8988T (cell line): ENCODE results near the gene PRKAR1A.
"Not testable (repeated sequence)": the region's sequence is repeated elsewhere in the genome, so short reads cannot be mapped to it uniquely, and the experiment has no call there.

Experiments used
- DNase-seq: peaks from one replicate; pipeline ENCODE4 v3.0.0; 2011

Gene PRKAR1A

GRCh38 chr17:68512247-68512959 is at the start of gene PRKAR1A:
TSS of gene PRKAR1A (plus strand) at chr17:68512430. CDS start at chr17:68515400, 2,970 bp downstream.
- peak; percentile 79 for DNase-seq

DNA sequence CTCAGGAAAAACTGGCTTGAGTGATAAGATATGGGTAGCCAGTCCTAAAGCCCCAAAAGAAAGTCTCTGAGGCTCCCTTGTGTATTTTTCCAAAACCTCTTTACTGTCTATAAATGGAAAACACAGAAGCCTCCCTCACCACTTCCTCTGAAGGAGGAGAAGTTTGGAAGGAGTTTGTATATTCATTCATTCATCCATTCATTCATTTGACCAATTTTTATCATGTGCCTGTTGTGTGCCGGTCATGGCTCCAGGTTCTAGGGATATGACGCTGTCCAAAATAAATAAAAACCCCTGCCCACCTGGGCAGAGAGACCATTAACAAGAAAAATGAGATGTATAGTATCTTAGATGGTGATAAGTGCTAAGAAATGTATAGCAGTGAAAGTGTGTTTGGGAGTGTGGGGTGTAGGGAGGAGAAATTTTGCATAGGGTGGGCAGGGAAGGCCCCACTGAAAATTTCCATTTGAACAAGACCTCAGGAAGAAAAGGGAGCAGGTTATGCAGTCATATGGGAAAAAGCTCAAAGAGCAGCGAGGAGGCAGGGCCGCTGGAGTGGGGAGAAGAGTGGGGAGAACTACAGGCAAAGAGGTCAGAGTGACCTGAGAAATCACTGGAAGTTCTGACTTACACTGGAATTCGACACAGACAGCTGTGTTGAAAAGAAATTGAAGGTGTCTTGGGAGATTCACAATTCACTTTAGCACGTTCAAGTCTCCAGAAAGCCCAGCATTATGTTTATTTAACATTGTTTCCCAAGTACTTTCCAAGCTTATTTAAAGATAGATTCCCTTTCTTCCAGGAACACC is 48.8 kb upstream of the PRKAR1A start:
- DNase-seq: no peak

DNA sequence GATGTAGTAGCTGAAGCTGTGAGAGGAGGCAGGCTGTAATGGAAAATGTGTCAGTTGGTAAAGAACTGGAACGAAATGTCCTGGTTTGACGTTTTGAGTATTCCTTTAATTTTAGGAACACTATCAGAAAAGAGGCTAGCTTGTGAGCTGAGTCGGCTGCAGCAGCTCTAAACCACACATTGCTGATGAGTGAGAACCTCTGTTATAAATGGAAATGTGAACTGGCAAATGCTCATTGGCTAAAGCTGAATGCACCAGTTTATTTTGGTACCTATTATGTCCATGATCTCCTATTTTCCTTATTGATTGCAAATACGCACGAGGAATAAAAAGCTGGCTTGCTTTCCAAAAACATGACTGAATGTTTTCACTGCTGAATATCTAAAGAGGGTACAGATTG is 43.9 kb upstream of the PRKAR1A start:
- DNase-seq: no peak

DNA sequence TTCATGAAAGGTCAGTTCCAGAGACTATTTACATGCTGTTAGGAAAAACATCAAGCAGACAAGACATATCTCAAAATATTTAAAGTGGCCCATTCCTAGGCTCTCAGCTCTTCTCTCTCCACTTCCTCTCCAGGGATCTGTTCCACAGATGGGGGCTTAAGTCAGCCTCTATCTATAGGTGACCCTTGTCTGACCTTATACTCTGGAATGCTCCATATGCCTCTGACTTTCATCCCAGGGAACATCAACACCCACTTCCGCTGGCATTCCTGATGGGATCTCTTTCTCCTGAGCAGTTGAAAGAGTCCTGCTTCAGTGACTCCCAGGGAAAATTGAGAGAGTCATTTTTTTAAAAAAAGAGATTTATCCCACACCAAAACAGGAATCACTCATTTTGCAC is 43.4 kb upstream of the PRKAR1A start:
- DNase-seq: no peak

GRCh38 chr17:68470961-68471360 is 41.3 kb upstream of the PRKAR1A start:
- DNase-seq: no peak

- DNase-seq: no peak
Observed at GRCh38 chr17:68480885-68481284, 31.3 kb upstream of the PRKAR1A start.

GRCh38 chr17:68482576-68483041 is 29.6 kb upstream of the PRKAR1A start:
- no peak for DNase-seq

DNA sequence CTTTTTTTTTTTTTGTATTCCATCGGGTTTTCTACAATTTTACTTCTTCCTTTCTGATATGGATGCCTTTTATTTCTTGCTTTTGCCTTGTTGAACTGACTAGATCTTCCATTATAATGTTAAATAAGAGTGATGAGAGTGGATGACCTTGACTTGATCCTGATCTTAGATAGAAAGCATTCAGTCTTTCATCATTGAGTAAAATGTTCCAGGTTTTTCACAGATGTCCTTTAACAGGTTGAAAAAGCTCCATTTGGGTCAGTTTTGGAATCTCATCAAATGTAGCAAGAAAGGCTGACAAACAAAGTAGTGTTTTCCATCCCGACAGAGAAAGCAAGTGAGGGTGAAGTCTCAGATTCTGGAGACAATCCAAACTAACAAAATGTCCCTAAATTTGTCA is 27.8 kb upstream of the PRKAR1A start:
- DNase-seq: no peak

- no peak for DNase-seq
Observed at GRCh38 chr17:68489919-68490318, 22.3 kb upstream of the PRKAR1A start.

- no peak for DNase-seq
Observed at GRCh38 chr17:68491381-68492231, 20.6 kb upstream of the PRKAR1A start.

DNA sequence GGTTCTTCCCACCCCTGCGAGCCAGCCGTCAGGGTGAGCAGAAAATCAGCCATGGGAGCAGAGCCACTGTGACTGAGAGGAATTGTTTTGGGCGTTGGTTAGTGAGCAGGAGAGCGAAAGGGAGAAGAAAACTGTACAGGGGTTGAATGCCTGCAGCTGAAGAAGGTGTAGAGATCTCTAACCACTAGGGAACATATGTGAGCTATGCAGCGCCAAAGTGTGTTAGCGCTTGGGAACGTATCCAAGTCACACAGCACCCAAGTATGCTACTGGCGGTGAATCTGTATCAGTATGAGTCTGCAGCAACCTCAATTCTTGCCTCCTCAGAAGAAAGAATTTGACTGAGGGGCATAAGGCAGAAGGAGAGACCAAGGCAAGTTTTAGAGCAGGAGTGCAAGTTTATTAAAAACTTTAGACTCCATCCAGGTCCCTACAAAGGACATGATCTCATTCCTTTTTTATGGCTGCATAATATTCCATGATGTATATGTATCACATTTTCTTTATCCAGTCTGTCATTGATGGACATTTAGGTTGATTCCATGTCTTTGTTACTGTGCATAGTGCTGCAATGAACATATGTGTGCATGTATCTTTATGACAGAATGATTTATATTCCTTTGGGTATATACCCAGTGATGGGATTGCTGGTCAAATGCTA is 19.7 kb upstream of the PRKAR1A start:
- not testable (repeated sequence) for DNase-seq

DNA sequence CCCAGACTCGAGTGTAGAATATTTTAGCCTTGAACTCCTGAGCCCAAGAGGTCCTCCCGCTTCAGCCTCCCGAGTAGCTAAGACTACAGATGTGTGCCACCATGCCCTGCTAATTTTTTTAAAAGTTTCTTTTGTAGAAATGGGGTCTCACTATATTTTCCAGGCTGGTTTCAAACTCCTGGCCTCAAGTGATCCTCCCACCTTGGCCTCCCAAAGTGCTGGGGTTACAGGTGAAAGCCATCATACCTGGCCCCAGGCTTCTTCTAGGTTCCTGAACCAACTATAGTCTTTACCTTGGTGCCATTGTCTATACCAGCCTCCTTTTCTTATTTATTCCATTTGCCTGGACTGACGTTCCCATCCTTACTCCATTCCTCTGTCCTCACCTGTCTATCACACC is 17.1 kb upstream of the PRKAR1A start:
- no peak for DNase-seq

DNA sequence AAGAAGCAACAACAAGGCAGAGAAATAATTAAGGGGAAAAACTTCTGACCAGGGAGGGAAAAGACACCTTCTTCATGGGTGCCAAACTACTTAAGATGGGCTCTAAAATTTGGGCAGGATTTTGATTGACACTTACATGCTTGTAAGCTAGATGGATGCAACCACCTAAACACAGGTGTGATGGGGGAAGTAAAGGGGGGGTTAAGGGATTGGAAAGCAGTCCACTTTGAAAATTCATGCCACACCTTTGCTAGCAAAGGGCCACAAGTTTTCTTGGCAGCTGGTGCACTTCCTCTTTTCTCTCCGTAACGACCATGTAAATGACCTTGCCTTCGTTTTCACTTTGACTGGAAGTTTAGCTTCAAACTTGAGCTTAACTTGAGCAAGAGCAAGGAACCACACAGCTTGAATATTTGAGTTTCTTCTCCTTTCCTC is 14.3 kb upstream of the PRKAR1A start:
- no peak for DNase-seq

DNA sequence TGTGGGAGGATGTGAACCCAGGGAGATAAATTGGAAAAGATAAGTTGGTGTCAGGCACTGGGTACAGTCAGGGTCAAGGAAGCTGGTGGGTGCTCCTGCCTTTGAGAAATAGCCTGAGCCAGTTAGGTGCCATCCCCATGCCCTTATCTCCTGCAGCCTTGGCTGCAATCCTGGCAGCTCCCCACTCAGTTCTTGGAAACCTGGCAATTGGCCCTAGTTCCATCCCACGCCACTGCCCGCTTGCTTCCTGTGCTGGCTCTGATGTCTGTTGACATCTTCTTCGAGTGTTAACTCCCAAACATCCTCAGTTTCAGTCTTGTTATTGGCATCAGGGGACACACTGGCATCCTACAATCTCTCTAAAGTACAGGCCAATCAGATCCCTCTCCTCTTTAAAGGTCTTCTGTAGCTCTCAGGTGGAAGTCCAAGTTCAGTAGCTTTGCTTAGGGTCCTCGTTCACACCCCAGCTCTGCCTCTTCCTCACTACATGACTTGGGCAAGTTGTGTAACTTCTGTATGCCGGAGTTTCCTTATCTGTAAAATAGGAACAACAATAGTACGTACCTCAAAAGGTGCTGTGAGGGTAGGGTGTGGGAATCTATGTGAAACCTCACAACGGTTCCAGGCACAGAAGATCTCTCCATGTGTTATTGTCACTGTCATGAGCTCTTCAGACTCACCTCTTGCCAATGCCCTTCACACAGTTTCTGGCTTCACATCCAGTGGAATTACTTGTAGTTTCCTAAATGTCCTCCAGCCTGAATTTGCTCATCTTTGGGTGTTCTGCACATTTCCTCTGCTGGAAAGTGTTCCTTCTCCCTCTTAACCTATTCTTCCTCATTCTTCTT is 13.5 kb upstream of the PRKAR1A start:
- no peak for DNase-seq

DNA sequence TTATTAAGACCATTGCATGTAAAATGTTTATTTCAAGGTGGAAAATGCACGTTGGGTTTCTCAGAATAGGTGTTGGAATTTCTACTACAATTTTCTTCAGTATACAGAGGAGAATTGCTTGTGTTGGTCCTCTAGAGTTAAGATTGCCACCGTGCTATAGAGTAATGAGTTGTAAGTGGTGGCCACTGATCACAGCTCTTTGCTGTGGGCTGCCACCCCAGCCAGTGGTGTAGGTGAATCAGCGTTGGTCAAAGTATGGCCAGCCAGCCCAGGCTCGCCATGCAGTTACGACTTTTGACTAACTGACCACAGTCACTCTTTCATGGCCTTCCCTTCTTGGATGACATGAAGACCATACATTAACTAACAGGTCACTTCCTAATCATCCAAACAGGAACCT is 12.6 kb upstream of the PRKAR1A start:
- DNase-seq: no peak

DNA sequence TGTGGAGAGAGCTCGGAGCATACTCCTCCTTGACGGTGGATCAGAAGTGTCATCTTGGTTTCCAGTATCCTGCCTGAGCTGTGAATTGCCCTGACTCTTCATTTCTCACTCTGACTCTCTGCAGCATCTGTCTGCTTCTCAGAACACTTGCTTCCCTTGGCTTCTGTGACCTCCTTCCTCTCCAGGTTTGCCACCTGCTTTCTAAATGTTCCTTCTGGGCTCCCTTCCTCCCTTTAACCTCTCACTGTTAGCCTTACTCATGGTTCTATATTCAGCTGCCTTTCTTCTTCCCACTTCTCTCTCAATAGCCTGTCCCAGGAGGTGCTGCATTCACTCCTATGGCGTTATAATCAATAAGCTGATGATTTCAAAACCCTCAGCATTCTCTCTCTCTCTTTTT is 11.2 kb upstream of the PRKAR1A start:
- DNase-seq: no peak

GRCh38 chr17:68505951-68506350 is 6.3 kb upstream of the PRKAR1A start:
- no peak for DNase-seq

- DNase-seq: no peak
Observed at GRCh38 chr17:68507576-68507975, 4.7 kb upstream of the PRKAR1A start.

DNA sequence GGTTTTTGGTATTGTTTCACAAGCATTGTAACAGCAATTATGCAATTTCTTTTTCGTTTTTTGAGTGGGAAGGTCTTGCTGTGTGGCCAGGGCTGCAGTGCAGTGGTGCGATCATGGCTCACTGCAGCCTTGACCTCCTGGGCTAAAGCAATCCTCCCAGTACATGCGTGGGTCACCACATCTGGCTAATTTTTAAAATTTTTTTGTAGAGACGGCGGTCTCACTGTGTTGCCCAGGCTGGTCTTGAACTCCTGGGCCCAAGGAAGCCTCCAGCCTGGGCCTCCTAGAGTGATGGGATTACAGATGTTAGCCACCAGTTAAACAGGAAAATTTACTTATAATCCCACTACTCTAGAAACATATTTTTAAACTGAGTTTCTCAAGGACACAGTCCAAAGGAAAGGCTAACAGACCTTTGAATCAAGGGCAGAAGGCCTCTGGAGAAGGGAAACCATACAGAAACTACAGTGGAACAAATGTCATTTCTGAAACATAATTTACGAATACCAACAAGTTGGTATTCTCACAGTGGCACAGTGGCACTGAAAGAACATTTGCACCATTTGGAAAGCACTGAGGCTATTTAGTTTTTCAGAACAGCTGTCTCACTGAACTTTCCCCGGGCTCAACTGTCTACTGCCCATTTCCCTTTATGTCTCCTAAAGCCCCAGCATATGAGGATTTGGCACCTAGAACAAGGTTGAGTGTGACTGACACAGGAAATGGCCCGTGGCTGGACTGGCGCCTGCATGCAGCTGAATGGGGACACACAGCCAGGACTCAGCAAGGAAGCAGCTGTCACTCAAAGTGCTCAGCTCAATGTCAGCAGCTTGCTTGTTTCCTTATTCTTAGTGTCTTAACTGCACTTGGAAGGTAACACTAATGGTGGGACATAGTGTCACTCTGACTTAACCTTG is 2.8 kb upstream of the PRKAR1A start:
- DNase-seq: no peak

DNA sequence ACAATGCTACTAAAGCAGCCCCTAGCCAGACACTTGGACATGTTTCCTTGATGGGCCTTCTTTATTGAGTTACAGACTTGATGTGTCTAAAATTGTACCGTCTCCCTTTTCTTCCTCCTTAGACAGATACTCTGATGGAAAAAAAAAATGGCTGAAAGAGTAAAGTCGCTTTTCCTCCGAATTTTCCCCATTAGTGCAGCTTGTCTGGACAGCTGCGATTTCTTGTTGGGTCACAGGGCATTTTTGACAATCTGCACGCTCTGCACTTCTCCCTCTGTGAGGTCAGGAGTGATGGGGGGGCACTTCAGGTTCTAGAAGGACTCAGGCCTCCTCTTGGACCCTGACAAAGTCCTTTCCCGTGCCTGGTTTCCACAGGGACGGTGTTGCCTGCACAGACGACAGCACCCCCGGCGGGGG is 968 bp upstream of the PRKAR1A start:
- no peak for DNase-seq
